Measurements from ENCODE around the gene AHCYL2.

- TF ChIP-seq POLR2A (IDR thresholded peaks at IDR 0.05), result no peak
- no peak for TF ChIP-seq CTCF (IDR thresholded peaks at IDR 0.05)
Observed at GRCh38 chr7:129295015-129295423, 70.2 kb downstream of the AHCYL2 start.
